Measurements from ENCODE around the gene GRID2. TPM values are rescaled to one million over a fixed set of nuclear protein-coding genes. Genes with fewer than 3 reads are reported as not detected.

GRID2 gene
- total RNA-seq, 3 donors from 2014 or later = 0.44 TPM; not detected in 2

DNA sequence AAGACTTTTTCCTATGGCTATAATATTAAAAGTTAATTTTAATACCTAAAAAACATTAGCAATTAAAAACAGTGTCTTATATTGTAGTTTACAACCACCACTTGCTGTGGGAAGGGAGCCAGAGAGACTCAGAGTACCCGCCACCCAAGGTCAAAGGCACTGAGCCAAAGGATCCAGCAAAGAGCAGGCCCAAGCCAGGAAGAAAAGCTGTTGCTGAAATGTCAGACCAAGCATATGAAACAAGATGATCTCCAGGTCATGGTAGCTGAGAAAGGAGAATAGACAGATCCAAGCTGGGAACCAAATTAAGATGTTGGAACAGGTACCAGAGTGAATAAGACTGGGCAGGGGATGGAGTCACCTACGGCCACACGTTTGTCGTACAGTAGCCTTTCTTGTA is 1506.0 kb downstream of the GRID2 start:
- Histone ChIP-seq H3K36me3 (ENCODE audit: low read depth) (no peaks in the 10 kb centered on the region), H3K9me3 (no peaks in the 10 kb centered on the region), H3K4me1 (ENCODE audit: low read depth) (no peaks in the 10 kb centered on the region), H3K4me3 (no peak overlapping the region)
- ATAC-seq (no peak), DNase-seq (peak in 2 of 3 donors; percentile 34 to 63)
- intact Hi-C loops (cut with DNase I, micrococcal nuclease) = no loop called here
- TF ChIP-seq, protein P1, sequence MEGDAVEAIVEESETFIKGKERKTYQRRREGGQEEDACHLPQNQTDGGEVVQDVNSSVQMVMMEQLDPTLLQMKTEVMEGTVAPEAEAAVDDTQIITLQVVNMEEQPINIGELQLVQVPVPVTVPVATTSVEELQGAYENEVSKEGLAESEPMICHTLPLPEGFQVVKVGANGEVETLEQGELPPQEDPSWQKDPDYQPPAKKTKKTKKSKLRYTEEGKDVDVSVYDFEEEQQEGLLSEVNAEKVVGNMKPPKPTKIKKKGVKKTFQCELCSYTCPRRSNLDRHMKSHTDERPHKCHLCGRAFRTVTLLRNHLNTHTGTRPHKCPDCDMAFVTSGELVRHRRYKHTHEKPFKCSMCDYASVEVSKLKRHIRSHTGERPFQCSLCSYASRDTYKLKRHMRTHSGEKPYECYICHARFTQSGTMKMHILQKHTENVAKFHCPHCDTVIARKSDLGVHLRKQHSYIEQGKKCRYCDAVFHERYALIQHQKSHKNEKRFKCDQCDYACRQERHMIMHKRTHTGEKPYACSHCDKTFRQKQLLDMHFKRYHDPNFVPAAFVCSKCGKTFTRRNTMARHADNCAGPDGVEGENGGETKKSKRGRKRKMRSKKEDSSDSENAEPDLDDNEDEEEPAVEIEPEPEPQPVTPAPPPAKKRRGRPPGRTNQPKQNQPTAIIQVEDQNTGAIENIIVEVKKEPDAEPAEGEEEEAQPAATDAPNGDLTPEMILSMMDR (IDR thresholded peaks at IDR 0.05) = no peak

DNA sequence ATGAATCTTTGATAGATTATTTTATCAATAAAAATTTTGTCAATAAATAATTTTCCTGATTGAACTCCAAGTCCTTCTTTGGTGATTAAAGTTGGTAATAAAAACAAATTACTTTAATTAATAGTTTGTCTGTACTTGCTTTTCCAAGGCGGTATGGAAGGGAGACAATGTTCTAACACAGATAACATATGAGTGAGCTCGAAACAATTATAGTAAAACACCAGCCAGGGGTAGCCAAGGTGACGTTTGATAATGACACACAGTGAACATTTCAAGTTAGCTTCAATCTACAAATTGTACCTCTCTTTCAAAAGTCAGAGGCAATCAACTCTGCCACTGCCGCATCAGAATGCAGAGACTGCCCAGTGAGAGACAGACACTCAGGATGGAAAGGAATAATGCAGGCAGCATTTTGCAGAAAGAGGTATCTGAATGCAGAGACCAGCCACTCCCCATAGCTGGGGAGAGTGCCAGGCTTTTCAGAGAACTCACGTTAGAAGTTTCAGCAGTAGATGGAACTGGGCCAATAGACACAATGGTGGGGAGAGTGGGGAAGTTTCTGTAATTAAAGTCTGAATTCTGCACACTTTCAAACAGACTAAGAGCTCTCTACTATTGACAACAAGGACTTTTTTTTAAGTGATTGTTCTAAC is 1506.7 kb downstream of the GRID2 start:
- no peaks in the 10 kb centered on the region for H3K9me3 ChIP-seq
- TF ChIP-seq, protein P1 (IDR thresholded peaks at IDR 0.05) = no peak
- ATAC-seq = peak; percentile 60
- no peaks in the 10 kb centered on the region for H3K4me1 ChIP-seq (ENCODE audit: low read depth)
- intact Hi-C loops (cut with DNase I, micrococcal nuclease) = no loop called here
- no peaks in the 10 kb centered on the region for H3K36me3 ChIP-seq (ENCODE audit: low read depth)
- no peak overlapping the region for H3K4me3 ChIP-seq
- peak in 1 of 3 donors; percentile 63 for DNase-seq

DNA sequence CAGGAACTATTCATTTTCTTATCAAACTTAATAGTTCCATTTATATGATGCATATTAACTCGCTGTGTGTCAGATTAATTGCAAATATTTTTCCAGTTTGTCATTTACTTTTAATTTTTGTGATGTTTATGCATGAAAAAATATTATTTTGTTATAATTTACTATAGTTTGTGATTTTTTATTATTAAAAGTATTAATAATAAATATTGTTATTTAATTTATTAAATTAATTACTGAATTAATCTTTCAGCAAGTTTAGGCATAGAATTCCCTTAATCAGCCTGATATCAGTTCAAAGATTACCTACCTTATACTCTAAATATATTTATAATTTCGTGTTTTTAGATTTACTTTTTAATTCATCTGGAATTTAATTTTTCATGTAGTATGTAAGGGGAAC is 1509.3 kb downstream of the GRID2 start:
- no peak for DNase-seq
- intact Hi-C loops (cut with DNase I, micrococcal nuclease) = no loop called here
- H3K4me1 ChIP-seq (ENCODE audit: low read depth) = no peaks in the 10 kb centered on the region
- ATAC-seq = no peak
- no peaks in the 10 kb centered on the region for H3K36me3 ChIP-seq (ENCODE audit: low read depth)
- H3K4me3 ChIP-seq = no peak overlapping the region
- no peaks in the 10 kb centered on the region for H3K9me3 ChIP-seq
- TF ChIP-seq, protein P1 (IDR thresholded peaks at IDR 0.05) = no peak

DNA sequence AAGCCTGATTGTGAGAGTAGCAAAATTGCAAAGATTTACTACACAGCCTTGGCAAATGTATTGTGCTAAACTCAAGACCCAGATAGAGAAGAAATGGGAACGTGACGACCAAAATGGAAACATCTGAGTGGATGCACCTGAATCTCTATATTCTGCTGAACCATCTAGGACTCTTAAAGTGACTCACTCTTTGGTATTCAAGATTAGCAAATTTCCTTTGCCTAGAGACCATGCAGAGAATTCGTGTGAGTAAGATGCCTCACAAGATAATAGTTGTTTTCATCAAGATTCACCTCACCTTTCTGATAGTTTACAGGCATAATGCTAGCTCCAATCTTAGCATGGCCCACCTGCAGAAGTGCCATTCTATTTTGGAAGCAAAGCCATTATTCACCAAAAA is 1510.4 kb downstream of the GRID2 start:
- DNase-seq (no peak), ATAC-seq (no peak)
- Histone ChIP-seq H3K9me3 (no peaks in the 10 kb centered on the region), H3K36me3 (ENCODE audit: low read depth) (no peaks in the 10 kb centered on the region), H3K4me3 (no peak overlapping the region), H3K4me1 (ENCODE audit: low read depth) (no peaks in the 10 kb centered on the region)
- TF ChIP-seq, protein P1 (IDR thresholded peaks at IDR 0.05) = no peak
- intact Hi-C loops (cut with DNase I, micrococcal nuclease) = no loop called here

- ATAC-seq = no peak
- TF ChIP-seq, protein P1 (IDR thresholded peaks at IDR 0.05) = no peak
- Histone ChIP-seq H3K4me3 (no peak overlapping the region), H3K4me1 (ENCODE audit: low read depth) (no peaks in the 10 kb centered on the region), H3K36me3 (ENCODE audit: low read depth) (no peaks in the 10 kb centered on the region), H3K9me3 (no peaks in the 10 kb centered on the region)
- DNase-seq = peak in 1 of 3 donors; percentile 45
- intact Hi-C loops (cut with DNase I, micrococcal nuclease) = no loop called here
These were observed 1511.0 kb downstream of the GRID2 start for GRCh38 chr4:93814722-93815121.

Measured in mucosa of descending colon (tissue), 3 donors.